Measurements from ENCODE around the gene ABCC5.

ABCC5 gene

GRCh38 chr3:183875411-183875810 is 142.3 kb downstream of the ABCC5 start:
- Histone ChIP-seq H3K4me3 (ENCODE audit: low read depth, low read length) (no peak overlapping the region), H3K27me3 (ENCODE audit: insufficient read depth, low read length) (no peaks in the 10 kb centered on the region), H2BK12ac (ENCODE audit: low read length) (no peak overlapping the region), H3K9ac (ENCODE audit: low read length) (no peak overlapping the region), H4K91ac (ENCODE audit: low read depth, low read length) (no peak overlapping the region), H3K14ac (ENCODE audit: low read length) (no peak overlapping the region), H3K4ac (ENCODE audit: low read depth, low read length) (no peak overlapping the region), H3K36me3 (ENCODE audit: control insufficient read depth in 1 of 2, insufficient read depth in 2 of 2, low read length in 2 of 2) (peaks cover 2% of the 10 kb centered on the region in 2 experiments), H3K18ac (ENCODE audit: low read length) (no peak overlapping the region), H4K8ac (ENCODE audit: low read depth, low read length) (no peak overlapping the region), H2BK5ac (ENCODE audit: low read depth, low read length, poor library complexity) (no peak overlapping the region), H3K4me2 (ENCODE audit: low read length) (no peak overlapping the region), H3K79me2 (ENCODE audit: control insufficient read depth, insufficient read depth, low read length, poor library complexity) (peaks cover 3% of the 10 kb centered on the region), H2BK120ac (ENCODE audit: insufficient read depth, low read length, poor library complexity) (no peak overlapping the region), H2AFZ (ENCODE audit: insufficient read depth, low read length, poor library complexity) (no peak overlapping the region), H3K79me1 (ENCODE audit: low read length) (no peaks in the 10 kb centered on the region), H3K9me3 (ENCODE audit: insufficient read depth, low read depth, low read length) (no peaks in the 10 kb centered on the region), H2AK5ac (ENCODE audit: low read length) (no peak overlapping the region), H3K4me1 (ENCODE audit: control insufficient read depth in 1 of 2, insufficient read depth in 2 of 2, low read length in 2 of 2) (no peaks in the 10 kb centered on the region), H3K23ac (ENCODE audit: low read length) (no peak overlapping the region), H4K12ac (ENCODE audit: low read depth, low read length) (no peak overlapping the region), H3K27ac (ENCODE audit: low read depth, low read length) (no peak overlapping the region)
- DNase-seq = no peak

DNA sequence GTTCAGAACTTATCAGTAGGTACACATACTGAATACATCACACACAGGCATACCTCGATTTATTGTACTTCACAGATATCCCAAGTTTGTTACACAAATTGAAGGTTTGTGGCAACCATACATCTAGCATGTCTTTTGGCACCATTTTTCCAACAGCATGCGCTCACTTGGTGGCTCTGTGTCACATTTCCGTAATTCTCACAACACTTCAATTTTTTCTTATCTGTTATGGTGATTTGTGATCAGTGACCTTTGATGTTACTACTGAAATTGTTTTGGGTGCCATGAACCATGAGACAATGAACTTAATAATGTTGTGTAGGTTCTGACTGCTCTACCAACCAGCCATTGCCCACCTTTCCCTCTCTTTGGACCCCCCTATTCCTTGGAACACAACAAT is 143.8 kb downstream of the ABCC5 start:
- H3K4me3 ChIP-seq (ENCODE audit: low read depth, low read length) = no peak overlapping the region
- no peak overlapping the region for H3K9ac ChIP-seq (ENCODE audit: low read length)
- H4K8ac ChIP-seq (ENCODE audit: low read depth, low read length) = no peak overlapping the region
- no peak overlapping the region for H2AK5ac ChIP-seq (ENCODE audit: low read length)
- H2BK120ac ChIP-seq (ENCODE audit: insufficient read depth, low read length, poor library complexity) = no peak overlapping the region
- DNase-seq = no peak
- H4K91ac ChIP-seq (ENCODE audit: low read depth, low read length) = no peak overlapping the region
- H3K79me2 ChIP-seq (ENCODE audit: control insufficient read depth, insufficient read depth, low read length, poor library complexity) = peaks cover 3% of the 10 kb centered on the region
- H3K27me3 ChIP-seq (ENCODE audit: insufficient read depth, low read length) = no peaks in the 10 kb centered on the region
- no peaks in the 10 kb centered on the region for H3K9me3 ChIP-seq (ENCODE audit: insufficient read depth, low read depth, low read length)
- H2AFZ ChIP-seq (ENCODE audit: insufficient read depth, low read length, poor library complexity) = no peak overlapping the region
- H3K27ac ChIP-seq (ENCODE audit: low read depth, low read length) = no peak overlapping the region
- H3K79me1 ChIP-seq (ENCODE audit: low read length) = no peaks in the 10 kb centered on the region
- no peaks in the 10 kb centered on the region for H3K4me1 ChIP-seq (ENCODE audit: control insufficient read depth in 1 of 2, insufficient read depth in 2 of 2, low read length in 2 of 2)
- H2BK5ac ChIP-seq (ENCODE audit: low read depth, low read length, poor library complexity) = no peak overlapping the region
- H3K4ac ChIP-seq (ENCODE audit: low read depth, low read length) = no peak overlapping the region
- no peak overlapping the region for H3K23ac ChIP-seq (ENCODE audit: low read length)
- H3K4me2 ChIP-seq (ENCODE audit: low read length) = no peak overlapping the region
- WGBS (ENCODE audit: extremely low coverage, insufficient coverage, insufficient read length) = no CpG with 5 or more reads among the region's 3 CpGs
- H3K14ac ChIP-seq (ENCODE audit: low read length) = no peak overlapping the region
- H2BK12ac ChIP-seq (ENCODE audit: low read length) = no peak overlapping the region
- H4K12ac ChIP-seq (ENCODE audit: low read depth, low read length) = no peak overlapping the region
- no peak overlapping the region for H3K18ac ChIP-seq (ENCODE audit: low read length)
- H3K36me3 ChIP-seq (ENCODE audit: control insufficient read depth in 1 of 2, insufficient read depth in 2 of 2, low read length in 2 of 2) = peaks cover 0 to 2% of the 10 kb centered on the region in 2 experiments

GRCh38 chr3:183871541-183871940 is 146.1 kb downstream of the ABCC5 start:
- Histone ChIP-seq H3K79me1 (ENCODE audit: low read length) (no peaks in the 10 kb centered on the region), H3K18ac (ENCODE audit: low read length) (no peak overlapping the region), H2AFZ (ENCODE audit: insufficient read depth, low read length, poor library complexity) (no peak overlapping the region), H3K4ac (ENCODE audit: low read depth, low read length) (no peak overlapping the region), H3K9ac (ENCODE audit: low read length) (no peak overlapping the region), H3K14ac (ENCODE audit: low read length) (no peak overlapping the region), H3K27ac (ENCODE audit: low read depth, low read length) (no peak overlapping the region), H4K12ac (ENCODE audit: low read depth, low read length) (no peak overlapping the region), H2BK120ac (ENCODE audit: insufficient read depth, low read length, poor library complexity) (no peak overlapping the region), H3K36me3 (ENCODE audit: control insufficient read depth in 1 of 2, insufficient read depth in 2 of 2, low read length in 2 of 2) (peaks cover 4 to 6% of the 10 kb centered on the region in 2 experiments), H2BK5ac (ENCODE audit: low read depth, low read length, poor library complexity) (no peak overlapping the region), H4K8ac (ENCODE audit: low read depth, low read length) (no peak overlapping the region), H3K23ac (ENCODE audit: low read length) (no peak overlapping the region), H2AK5ac (ENCODE audit: low read length) (no peak overlapping the region), H3K27me3 (ENCODE audit: insufficient read depth, low read length) (no peaks in the 10 kb centered on the region), H3K4me3 (ENCODE audit: low read depth, low read length) (no peak overlapping the region), H3K9me3 (ENCODE audit: insufficient read depth, low read depth, low read length) (no peaks in the 10 kb centered on the region), H3K79me2 (ENCODE audit: control insufficient read depth, insufficient read depth, low read length, poor library complexity) (peaks cover 3% of the 10 kb centered on the region), H2BK12ac (ENCODE audit: low read length) (no peak overlapping the region), H4K91ac (ENCODE audit: low read depth, low read length) (no peak overlapping the region), H3K4me2 (ENCODE audit: low read length) (no peak overlapping the region), H3K4me1 (ENCODE audit: control insufficient read depth in 1 of 2, insufficient read depth in 2 of 2, low read length in 2 of 2) (no peaks in the 10 kb centered on the region)
- WGBS (ENCODE audit: extremely low coverage, insufficient coverage, insufficient read length) = no CpG with 5 or more reads among the region's 2 CpGs
- no peak for DNase-seq

DNA sequence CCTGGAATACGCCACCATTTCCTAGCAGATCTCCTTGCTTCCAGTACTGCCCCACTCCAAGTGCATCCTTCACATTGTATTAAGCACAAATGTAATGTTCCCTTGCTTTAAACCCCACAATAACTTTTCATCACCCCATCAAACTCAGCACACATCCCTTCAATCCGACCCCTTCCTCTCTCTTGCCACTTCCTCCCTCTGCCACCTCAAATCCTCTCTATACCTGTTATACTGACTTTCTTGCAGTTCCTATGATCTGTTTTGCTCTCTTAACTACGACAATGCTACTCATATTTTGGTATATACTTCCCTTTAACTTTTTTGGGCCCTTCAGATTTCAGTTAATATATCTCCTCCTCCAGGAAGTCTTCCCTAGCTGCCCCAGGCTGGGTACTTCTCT is 147.1 kb downstream of the ABCC5 start:
- Histone ChIP-seq H4K91ac (ENCODE audit: low read depth, low read length) (no peak overlapping the region), H2BK5ac (ENCODE audit: low read depth, low read length, poor library complexity) (no peak overlapping the region), H3K27me3 (ENCODE audit: insufficient read depth, low read length) (no peaks in the 10 kb centered on the region), H2BK120ac (ENCODE audit: insufficient read depth, low read length, poor library complexity) (no peak overlapping the region), H3K4me3 (ENCODE audit: low read depth, low read length) (no peak overlapping the region), H2AK5ac (ENCODE audit: low read length) (no peak overlapping the region), H3K4ac (ENCODE audit: low read depth, low read length) (no peak overlapping the region), H3K23ac (ENCODE audit: low read length) (no peak overlapping the region), H2BK12ac (ENCODE audit: low read length) (no peak overlapping the region), H3K4me1 (ENCODE audit: control insufficient read depth in 1 of 2, insufficient read depth in 2 of 2, low read length in 2 of 2) (no peaks in the 10 kb centered on the region), H3K79me1 (ENCODE audit: low read length) (no peaks in the 10 kb centered on the region), H3K36me3 (ENCODE audit: control insufficient read depth in 1 of 2, insufficient read depth in 2 of 2, low read length in 2 of 2) (peaks cover 5 to 6% of the 10 kb centered on the region in 2 experiments), H3K79me2 (ENCODE audit: control insufficient read depth, insufficient read depth, low read length, poor library complexity) (peaks cover 3% of the 10 kb centered on the region), H3K27ac (ENCODE audit: low read depth, low read length) (no peak overlapping the region), H3K9me3 (ENCODE audit: insufficient read depth, low read depth, low read length) (no peaks in the 10 kb centered on the region), H4K12ac (ENCODE audit: low read depth, low read length) (no peak overlapping the region), H3K4me2 (ENCODE audit: low read length) (no peak overlapping the region), H3K14ac (ENCODE audit: low read length) (no peak overlapping the region), H3K18ac (ENCODE audit: low read length) (no peak overlapping the region), H4K8ac (ENCODE audit: low read depth, low read length) (no peak overlapping the region), H2AFZ (ENCODE audit: insufficient read depth, low read length, poor library complexity) (no peak overlapping the region), H3K9ac (ENCODE audit: low read length) (no peak overlapping the region)
- 100% methylated on average over 1 of the region's 3 CpGs for WGBS (ENCODE audit: extremely low coverage, insufficient coverage, insufficient read length)
- no peak for DNase-seq

Measured in trophoblast cell (in vitro differentiated cells and primary cell).